Retina (tissue), 1 donor: ENCODE data around the gene CYSRT1.
"Not testable (repeated sequence)": the region's sequence is repeated elsewhere in the genome, so short reads cannot be mapped to it uniquely, and the experiment has no call there.

ENCODE experiments used
- DNase-seq: peaks from one replicate; pipeline ENCODE4 v3.0.0-alpha.2; 2016

CYSRT1 gene

DNA sequence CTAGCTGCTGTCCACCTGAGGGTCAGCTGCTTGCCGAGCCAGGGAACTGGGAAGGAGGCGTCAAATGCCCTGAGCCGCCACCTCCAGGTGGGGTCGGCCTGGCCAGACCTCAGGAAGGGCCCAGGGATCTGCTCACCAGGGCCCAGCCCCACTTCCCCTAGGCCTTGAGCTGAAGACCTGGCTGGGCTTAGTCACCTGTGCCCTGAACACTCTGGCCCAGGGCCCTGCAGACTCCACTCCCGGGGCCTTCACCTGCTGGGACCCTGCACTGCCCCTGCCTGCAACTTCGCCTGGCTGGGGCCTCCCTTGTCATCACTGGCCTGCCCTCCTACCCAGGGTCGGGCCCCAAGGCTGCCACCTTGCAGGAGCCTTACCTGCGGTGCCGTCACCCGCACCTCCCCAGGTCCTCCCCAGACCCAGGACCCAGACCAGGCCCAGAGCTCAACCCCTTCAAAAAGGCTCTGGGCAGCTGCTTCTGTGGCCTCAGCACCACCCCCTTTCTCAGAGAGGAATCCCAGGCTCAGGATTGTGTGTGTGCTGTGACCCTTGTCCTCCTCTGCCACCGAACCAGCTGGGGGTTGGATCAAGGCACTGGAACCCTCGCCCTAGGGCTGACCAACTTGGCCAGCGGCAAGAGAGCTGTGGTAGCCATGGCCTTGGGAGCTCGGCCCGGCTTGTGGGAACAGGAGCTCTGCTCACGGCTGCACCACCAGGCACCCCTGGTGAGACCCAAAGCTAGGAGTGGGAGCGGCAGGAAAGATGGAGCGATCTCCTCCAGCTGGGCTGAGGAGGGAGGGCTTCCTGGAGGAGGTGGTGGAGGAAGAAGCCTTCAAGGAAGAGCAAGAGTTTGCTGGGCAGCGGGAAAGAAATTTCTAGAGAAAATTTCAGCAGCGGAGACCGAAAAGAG, 29.0 kb downstream of the CYSRT1 start:
- no peak for DNase-seq

DNA sequence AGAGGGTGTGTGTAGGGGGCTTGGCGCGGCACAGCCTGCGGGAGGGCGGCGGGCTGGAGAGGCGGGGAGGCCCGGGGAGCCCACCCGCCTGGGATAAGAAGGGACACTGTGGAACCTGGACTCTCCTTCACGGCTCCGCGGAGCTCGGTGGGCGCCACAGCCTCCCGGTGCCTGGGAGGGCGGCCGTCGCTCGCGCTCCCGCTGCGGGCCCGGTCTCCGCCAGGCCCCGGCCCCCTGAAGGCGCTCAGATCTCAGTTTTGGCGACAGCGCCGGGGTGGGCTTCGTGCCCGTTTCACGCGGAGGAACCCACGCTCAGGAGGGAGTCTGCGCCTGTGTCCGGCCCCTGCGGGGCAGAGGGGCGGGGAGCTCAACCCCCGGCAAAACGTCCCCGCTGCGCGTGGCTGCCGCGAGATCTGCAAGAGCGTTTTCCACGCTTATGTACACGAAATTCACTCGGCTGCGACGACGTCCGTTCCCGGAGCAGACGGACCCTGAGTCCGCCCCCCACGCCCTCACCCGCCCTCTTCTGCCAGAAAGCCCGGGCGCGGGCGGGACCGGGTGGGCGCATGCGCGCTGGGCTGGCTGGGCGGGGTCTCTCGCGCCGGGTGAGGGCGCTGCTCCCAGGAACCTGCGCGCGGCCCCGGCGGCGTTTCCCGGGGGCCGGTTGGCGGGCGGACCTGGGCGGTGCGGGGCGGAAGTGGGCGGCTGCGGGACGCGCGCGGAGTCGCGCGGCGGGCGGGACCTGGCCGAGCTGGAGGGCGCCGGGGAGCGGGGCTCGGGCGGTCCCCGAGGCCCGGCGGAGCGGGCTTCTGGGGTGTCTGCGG, 29.9 kb downstream of the CYSRT1 start, which contains the start of gene NELFB:
Gene NELFB, plus strand, starts transcription at position 704 of the 824 bp plus-strand sequence.
- DNase-seq = peak; percentile 94

DNA sequence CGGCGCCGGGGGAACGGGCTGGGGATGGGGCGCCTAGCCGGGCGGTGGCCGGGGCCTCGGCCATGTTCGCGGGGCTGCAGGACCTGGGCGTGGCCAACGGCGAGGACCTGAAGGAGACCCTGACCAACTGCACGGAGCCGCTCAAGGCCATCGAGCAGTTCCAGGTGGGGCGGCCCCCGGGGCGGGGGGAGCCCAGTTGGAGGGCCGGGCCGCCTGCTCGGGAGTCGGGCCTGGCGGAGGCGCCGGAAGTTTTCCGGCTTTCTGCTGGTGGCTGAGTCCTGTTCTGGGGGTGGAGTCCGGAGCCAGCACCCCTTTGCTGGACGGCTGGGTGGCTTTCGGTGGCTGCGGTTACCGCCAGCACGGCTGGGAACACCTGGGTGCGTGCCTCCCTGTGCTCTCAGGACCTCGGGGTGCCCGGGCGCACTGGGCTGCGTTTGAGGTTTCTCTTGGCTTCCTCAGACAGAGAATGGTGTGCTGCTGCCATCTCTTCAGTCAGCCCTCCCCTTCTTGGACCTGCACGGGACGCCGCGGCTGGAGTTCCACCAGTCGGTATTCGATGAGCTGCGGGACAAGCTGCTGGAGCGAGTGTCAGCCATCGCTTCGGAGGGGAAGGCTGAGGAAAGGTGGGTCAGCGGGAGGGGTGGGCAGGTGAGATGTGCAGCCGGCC, 30.6 kb downstream of the CYSRT1 start:
- peak; percentile 58 for DNase-seq

DNA sequence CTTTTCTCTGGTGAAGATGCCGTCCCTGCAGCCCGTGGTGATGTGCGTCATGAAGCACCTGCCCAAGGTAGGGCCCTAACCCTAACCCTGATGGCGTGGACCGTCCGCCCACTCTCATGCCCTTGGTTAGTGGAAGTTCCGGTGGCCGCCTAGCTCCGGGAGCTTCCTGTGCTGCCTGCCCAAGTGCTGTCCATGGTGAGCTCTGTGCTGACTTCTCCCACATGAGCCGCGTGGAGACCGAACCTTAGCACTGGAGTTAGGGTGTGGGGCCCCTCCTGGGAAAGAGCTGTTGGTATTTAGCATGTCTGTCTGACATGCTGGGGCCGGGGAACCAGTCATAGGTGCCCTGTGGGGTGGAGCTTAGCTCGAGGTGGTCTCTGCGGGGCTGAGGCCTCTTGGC, 31.4 kb downstream of the CYSRT1 start:
- no peak for DNase-seq

DNA sequence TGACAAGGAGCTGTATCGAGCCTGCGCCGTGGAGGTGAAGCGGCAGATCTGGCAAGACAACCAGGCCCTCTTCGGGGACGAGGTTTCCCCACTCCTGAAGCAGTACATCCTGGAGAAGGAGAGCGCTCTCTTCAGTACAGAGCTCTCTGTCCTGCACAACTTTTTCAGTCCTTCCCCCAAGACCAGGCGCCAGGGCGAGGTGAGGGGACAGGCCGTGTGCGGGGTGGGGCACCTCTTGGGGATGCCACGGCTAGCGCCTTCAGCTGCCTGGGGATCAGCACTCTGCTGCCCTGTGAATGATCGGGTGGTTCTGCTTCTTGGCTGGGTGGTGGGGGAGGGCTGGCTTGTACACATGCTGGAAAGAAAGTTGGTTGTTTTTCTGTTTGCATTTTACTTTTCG, 31.9 kb downstream of the CYSRT1 start:
- no peak for DNase-seq

DNA sequence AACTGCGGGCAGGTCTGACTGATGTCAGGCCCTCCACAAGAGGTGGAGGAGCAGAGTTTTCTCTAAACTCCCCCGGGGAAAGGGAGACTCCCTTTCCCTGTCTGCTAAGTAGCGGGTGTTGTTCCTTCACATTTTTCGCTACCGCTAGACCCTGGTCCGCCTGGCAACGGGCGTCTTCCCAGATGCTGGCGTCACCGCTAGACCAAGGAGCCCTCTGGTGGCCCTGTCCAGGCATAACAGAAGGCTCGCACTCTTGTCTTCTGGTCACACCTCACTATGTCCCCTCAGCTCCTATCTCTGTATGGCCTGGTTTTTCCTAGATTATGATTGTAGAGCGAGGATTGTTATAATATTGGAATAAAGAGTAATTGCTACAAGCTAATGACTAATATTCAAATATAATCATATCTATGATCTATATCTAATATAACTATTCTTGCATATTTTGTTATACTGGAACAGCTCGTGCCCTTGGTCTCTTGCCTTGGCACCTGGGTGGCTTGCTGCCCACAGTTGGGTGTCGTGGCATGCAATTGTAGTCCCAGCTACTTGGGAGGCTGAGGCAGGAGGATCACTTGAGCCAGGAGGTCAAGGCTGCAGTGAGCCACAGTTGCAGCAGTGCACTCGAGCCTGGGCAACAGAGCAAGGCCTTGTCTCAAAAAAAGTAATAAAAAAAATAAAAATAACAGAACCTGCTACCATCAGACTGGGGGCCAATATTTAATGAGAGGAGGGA, 37.4 kb downstream of the CYSRT1 start:
- DNase-seq = not testable (repeated sequence)

DNA sequence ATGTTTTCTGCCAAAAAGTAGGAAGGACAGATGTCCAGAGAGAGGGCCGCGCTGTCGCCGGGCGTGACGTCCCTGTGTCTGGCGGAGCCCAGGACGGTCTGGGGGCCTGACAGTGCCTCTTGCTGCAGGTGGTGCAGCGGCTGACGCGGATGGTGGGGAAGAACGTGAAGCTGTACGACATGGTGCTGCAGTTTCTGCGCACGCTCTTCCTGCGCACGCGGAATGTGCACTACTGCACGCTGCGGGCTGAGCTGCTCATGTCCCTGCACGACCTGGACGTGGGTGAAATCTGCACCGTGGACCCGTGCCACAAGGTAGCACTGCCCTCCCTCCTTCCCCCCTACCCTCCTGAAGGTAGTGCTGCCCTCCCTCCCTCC, 37.9 kb downstream of the CYSRT1 start:
- DNase-seq = no peak

DNA sequence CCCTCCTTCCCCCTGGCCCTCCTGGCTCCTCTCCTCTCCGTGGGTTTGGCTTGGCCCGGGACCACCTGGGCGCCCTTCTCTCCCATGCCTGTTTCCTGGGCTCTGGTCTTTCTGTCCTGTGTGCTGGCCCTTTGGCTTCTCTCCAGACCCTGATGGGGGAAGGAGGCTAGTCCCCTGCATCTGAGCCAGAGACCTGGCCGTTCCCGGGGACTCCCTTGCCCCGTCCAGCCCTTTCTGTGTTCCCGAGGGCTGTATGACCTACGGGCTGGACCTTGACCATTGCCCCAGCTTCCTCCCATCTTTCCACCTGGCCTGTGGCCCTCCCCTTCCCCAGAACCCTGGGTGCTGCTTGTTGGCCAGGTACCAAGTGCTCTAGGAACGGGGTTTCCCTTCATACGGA, 38.5 kb downstream of the CYSRT1 start:
- DNase-seq = no peak

DNA sequence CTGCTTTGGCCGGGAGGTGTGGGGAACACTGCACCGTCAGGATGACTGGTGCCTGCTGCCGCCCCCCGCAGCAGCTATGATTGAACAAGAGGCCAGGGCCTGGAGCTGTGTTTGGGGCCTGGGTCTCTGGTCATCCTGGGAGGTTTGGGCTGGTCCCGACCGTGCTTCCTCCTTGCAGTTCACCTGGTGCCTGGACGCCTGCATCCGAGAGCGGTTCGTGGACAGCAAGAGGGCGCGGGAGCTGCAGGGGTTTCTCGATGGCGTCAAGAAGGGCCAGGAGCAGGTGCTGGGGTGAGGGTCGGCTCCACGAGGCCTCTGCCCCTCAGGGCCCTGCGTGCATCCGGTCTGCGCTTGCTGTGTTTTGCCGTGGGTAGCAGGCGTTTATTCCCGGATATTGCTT, 39.1 kb downstream of the CYSRT1 start:
- DNase-seq = no peak

DNA sequence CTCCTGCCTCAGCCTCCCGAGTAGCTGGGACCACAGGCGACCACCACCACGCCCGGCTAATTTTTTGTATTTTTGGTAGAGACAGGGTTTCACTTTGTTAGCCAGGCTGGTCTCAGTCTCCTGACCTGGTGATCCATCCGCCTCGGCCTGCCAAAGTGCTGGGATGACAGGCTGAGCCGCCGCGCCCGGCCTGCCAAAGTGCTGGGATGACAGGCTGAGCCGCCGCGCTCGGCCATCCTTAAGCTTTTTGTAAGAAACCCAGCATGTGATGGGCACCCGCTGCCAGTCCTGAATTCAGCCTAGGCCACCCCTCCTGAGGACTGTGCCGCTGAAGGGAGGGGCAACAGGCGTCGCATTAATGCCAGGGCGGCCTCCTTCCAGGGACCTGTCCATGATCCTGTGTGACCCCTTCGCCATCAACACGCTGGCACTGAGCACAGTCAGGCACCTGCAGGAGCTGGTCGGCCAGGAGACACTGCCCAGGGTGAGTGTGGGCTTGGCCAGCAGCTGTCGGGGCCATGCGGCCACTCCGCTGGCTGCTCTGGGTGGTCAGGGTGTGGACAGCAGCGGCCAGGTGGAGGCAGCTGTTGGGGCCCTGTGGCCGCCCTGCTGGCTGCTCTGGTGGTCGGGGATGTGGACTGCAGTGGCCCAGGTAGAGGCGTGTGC, 40.7 kb downstream of the CYSRT1 start:
- DNase-seq = no peak

DNA sequence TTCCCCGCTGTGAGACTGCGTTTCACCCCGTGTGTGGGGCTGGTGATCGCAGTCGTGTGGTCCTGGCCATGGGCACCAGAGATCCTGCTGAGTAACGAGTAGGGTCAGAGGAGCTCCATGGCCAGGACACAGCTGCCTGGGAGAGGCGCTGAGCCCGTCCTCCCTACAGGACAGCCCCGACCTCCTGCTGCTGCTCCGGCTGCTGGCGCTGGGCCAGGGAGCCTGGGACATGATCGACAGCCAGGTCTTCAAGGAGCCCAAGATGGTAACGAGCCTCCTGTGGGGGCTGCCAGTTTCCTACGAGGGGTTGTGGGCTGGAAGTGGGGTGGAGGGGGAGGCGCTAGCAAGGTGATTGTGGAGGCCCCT, 41.2 kb downstream of the CYSRT1 start:
- no peak for DNase-seq

DNA sequence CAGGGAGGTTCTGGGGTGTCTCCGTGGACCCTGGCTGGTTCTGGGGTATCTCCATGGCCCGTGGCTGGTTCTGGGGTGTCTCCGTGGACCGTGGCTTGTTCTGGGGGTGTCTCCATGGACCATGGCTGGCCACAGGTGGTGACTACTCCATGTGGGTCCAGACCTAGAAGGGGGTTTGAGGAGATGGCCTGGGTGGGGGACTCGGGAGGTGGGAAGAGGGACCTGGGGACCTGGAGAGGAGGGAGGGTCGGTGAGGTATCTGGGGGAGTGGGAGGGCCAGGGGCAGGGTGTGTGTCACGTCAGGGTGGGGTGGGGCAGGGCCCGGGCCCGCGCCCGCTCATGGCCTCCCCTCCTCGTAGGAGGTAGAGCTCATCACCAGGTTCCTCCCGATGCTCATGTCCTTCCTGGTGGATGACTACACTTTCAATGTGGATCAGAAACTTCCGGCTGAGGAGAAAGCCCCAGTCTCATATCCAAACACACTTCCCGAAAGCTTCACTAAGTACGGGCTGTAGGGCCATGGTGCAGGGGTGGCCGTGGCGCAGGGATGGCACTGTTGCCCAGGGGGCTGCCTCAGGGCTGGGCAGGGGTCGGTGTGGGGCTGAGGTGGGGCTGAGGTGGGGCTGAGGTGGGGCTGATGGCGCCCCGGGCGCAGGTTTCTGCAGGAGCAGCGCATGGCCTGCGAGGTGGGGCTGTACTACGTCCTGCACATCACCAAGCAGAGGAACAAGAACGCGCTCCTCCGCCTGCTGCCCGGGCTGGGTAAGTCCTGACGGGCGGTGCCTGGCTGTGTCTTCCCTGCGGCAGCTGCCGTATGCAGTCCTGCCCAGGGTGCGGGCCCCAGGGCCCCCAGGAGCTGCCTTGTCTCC, 41.8 kb downstream of the CYSRT1 start:
- no peak for DNase-seq

DNA sequence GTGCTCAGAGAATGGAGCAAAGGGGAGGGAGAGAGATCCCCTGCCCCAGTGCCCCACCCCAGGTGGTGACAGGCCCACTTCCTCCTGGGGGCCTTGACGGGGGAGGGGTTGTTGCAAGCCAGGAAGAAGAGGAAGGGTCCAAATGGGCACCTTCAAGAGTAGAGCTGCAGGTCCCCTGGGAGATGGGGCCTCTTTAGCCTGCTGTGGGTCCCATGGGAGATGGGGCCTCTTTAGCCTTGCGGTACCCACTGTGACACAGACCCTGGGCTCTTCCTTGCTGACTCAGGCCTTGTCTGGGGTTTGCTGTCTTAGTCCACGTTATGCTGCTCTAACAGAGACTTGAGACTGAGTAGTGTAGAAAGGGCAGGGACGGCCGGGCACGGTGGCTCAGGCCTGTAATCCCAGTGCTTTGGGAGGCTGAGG, 43.0 kb downstream of the CYSRT1 start:
- DNase-seq = no peak

DNA sequence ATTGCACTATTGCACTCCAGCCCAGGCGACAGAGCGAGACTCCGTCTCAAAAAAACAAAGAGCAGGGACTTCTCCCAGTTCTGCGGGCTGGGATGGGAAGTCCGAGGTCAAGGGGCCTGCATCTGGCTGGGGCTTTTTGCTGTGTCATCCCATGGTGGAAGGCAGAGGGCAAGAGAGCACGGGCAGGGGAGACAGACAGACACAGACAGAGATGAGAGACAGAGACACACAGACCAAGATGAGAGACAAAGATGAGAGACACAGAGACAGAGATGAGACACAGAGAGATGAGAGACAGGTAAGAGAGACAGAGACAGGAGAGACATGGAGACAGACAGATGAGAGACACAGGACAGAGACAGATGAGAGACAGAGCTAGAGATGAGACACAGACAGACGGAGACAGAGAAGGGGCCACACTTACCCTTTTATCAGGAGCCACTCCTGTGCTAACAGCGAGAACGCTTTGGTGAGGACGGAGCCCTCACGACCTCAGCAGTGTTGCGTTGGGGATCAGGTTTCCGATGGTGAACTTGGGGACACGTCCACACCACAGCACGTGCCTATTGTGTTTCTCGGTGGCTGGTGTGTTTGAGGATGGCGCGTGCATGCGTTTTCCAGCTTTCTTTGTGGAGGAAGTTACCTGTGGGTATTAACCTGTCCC, 43.7 kb downstream of the CYSRT1 start:
- DNase-seq = no peak

DNA sequence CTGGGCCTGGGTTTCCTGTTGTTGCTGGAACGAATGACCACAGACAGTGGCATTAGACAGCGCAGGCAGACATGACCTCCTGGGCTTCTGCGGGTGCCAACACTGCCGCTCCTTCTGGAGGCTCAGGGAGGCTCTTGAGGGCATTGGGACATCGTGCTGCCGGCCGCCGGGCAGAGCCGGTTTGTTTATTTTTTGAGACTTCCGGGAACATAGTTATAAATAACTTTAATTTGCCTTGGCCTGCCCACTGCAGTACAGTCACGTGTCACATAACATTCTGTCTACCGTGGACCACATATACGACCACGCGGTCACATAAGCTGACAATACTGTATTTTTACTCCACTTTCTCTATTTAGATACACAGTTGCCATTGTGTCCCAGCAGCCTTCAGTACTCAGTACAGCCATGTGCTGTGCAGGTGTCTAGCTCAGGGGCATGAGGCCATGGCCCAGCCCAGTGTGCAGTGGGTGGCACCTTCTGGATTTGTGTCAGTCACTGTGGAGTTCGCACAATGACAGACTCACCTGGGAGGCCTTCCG, 44.3 kb downstream of the CYSRT1 start:
- DNase-seq = no peak

DNA sequence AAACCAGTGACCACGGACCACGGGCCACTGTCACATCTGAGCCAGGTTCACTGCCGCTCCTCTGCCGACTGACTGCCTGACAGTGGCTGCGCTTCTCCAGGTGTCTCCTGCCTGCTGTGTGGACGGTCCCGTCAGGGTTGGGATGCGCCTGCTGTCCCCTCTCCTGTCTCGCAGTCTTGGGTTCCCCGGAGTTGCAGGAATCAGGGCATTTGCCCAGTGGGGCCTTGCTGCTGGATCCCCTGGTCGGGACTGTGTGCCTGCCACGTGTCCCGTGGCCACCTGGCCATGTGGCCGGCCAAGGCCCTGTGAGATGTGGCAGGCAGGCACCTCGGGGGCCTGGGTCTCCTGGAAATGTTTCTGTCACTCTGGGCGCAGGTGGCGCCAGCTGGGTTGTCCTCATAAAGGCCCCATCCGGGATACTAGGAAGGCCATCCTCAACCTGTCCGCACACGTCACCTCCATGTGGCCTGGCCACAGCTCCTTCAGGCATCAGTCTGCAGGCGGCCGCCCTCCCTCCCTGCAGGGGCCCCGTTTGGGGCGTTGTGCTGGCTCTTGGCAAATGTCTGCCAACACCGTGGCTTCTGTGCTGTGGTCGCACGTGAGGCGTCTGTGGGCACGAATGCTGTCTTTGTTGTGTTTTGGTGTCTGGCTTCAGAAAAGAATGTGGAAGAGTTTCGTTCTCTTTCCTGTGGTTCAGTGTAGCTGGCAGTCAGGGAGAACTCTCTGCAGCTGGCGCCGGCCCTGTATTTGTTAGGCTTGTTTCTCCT, 46.1 kb downstream of the CYSRT1 start:
- DNase-seq = no peak

DNA sequence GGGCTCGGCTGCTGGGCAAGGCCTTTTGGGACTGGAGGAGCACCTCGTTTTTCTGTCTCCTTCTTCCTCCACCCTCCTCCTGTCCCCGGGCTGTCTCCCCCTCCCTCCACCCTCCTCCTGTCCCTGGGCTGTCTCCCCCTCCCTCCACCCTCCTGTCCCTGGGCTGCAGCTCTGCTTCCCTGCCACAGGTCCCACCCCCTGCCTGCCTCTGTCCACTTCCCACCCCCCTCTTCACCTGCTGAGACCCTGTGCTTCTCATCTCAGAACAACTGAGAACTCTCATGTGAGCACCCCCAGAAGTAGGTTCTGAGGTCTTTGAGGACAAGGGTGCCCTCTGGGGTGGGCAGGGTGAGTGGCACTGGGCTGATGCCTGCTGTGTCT, 46.7 kb downstream of the CYSRT1 start:
- DNase-seq = no peak

DNA sequence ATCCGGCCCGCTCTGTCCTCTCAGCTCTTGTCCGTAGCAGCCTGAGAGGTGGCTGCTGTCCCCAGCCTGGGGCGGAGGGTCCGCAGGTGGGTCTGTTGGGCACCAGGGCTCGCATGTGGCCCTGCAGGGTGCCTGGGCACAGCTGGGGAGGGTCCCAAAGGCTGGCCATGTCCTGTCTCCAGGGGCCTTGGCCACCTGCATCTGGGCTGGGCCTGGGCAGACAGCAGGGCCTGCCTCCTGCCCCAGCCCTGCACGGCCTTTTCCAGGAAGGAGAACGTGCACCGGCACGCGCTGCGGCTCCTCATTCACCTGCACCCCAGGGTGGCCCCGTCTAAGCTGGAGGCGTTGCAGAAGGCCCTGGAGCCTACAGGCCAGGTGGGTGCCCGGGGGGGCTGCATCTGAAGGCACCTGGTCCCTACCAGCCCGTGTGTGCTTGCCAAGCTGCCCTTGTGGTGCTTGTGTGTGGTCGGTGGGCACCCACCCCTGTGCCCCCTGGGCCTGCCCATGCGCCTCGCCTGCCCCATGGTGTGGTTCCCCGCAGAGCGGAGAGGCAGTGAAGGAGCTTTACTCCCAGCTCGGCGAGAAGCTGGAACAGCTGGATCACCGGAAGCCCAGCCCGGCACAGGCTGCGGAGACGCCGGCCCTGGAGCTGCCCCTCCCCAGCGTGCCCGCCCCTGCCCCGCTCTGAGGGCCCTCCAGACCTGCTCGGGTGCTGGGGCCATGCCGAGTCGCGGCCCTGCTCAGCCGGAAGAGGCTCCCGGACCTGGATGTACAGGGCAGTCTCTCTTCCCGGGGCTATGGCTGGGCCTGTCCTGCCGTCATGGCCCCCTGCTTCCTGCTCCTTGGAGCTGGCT, 47.5 kb downstream of the CYSRT1 start:
- no peak for DNase-seq

DNA sequence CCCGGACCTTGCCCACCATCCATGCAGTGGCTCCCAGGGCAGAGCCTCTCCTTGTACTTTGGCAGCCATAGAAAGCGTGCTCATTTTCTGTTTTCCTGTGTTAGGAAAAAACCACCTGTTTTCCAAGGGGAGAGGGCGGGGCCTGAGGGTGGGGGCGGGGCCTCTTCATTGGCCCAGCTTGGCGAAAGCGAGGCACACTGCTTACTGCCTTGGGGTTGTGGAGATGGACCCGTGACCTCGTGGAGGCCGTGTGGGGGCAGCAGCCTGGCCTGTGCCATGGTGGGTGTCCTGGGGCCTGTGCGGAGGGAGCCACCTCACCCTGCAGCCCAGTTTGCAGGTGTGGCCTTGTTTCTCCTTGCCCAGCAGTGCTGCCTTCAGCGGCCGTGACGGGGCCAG, 48.1 kb downstream of the CYSRT1 start:
- no peak for DNase-seq
